Lower leg skin (tissue), 3 donors: Measurements from ENCODE around the gene RMND1.

Source experiments
- POLR2A ChIP-seq, 2 donors: fragments of 450-650 bp; IDR thresholded peaks; one replicate each; pipeline ENCODE4 v1.6.1; 2016 to 2017; ENCODE audit warnings: antibody characterized with exemption in 2 of 2, mild to moderate bottlenecking in 1 of 2, moderate library complexity in 1 of 2
- TF ChIP-seq, protein P1 (sequence below), 3 donors: fragments of 450-650 bp; IDR thresholded peaks; one replicate each; pipeline ENCODE4 v1.5.1; 2016; ENCODE audit warnings: antibody characterized with exemption in 3 of 3, mild to moderate bottlenecking in 3 of 3, moderate library complexity in 2 of 3

DNA sequence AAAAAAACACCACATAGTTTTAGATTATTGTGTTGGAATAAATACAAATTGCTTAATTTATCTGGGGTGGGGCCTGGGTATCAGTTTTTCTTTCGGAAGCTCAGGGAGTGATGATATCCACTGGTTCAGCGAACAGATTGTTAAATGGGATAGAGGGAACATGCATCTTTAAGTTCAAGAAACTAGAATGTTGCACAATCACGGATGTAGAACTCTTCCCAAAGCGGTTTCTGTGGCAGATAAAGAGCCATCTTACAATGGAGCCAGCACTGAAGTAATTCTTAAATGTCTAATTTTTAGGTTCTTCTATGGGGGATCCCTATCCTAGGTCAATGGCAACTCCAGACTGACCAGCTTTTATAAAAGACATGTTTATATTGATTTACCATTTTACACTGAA lies 9.7 kb upstream of the RMND1 start:
- TF ChIP-seq, protein P1, sequence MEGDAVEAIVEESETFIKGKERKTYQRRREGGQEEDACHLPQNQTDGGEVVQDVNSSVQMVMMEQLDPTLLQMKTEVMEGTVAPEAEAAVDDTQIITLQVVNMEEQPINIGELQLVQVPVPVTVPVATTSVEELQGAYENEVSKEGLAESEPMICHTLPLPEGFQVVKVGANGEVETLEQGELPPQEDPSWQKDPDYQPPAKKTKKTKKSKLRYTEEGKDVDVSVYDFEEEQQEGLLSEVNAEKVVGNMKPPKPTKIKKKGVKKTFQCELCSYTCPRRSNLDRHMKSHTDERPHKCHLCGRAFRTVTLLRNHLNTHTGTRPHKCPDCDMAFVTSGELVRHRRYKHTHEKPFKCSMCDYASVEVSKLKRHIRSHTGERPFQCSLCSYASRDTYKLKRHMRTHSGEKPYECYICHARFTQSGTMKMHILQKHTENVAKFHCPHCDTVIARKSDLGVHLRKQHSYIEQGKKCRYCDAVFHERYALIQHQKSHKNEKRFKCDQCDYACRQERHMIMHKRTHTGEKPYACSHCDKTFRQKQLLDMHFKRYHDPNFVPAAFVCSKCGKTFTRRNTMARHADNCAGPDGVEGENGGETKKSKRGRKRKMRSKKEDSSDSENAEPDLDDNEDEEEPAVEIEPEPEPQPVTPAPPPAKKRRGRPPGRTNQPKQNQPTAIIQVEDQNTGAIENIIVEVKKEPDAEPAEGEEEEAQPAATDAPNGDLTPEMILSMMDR (IDR thresholded peaks at IDR 0.05): no peak
- no peak for TF ChIP-seq POLR2A (IDR thresholded peaks at IDR 0.05)
